SIG-M5 treated with dmso at 0.1 percent for 504 hours (cell line): ENCODE results near the gene EEF1A1.
"Not testable (repeated sequence)": the region's sequence is repeated elsewhere in the genome, so short reads cannot be mapped to it uniquely, and the experiment has no call there.

ENCODE experiments used
- DNase-seq: peaks from one replicate; lab custom pipeline; 2025; ENCODE audit not compliant: unreplicated experiment; lab: John Stamatoyannopoulos, UW

Gene EEF1A1

DNA sequence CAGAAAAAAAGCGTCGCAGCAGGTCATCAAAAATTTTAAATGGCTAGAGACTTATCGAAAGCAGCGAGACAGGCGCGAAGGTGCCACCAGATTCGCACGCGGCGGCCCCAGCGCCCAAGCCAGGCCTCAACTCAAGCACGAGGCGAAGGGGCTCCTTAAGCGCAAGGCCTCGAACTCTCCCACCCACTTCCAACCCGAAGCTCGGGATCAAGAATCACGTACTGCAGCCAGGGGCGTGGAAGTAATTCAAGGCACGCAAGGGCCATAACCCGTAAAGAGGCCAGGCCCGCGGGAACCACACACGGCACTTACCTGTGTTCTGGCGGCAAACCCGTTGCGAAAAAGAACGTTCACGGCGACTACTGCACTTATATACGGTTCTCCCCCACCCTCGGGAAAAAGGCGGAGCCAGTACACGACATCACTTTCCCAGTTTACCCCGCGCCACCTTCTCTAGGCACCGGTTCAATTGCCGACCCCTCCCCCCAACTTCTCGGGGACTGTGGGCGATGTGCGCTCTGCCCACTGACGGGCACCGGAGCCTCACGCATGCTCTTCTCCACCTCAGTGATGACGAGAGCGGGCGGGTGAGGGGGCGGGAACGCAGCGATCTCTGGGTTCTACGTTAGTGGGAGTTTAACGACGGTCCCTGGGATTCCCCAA lies at the start of gene EEF1A1:
Gene EEF1A1, minus strand, starts transcription at position 345 of the 663 bp plus-strand sequence. CDS start 1,006 bp downstream, outside the sequence.
- DNase-seq = peak; percentile 99

DNA sequence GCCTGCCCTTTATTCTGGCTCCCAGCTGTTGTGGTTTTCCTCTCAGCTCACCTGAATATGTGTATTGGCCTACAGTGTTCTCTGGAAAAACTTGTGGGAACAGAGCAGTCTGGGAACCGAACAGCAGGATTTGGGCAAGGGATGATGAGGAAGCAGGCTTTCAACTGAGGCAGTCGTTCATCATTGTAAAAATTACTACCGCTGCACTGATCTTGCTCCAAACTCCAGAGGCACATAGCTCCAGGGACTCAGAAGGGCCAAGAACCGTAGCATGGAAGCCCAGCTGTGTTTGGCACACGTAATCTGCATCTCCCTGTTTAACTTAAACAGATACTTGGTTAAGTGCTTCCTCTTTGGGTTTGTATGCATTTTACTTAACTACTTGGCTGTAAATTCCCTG lies 48.3 kb upstream of the EEF1A1 start:
- DNase-seq = no peak

DNA sequence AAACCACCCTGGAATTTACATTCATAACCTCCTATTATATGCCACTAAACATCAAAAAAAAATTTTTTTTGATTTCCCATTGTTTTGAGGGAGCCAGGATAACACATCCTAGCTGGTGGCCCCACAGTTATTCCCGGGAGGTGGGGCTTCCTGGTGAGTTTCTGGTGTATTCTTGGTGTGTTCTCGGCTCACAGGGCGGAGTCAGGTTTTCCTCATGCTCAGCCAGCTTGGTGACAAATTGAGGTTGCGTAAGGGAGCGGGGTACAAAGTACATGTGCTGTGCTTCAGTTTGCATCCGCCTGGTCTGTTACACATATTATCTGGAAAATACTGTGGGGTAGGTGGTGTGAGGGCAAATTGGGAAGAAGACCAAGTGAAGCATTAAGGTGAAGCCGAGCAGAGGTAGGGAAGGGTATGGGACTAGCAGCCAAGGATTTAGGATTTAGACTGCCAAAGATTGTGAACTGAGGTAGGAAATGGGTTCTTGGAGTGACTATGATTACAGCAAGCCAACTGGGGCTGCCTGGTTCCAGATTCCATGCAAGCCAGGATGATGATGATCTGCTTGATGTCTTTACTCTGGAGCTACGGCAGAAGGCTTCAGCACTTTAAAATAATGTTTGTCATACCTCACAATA lies 46.2 kb upstream of the EEF1A1 start:
- DNase-seq = peak; percentile 88

DNA sequence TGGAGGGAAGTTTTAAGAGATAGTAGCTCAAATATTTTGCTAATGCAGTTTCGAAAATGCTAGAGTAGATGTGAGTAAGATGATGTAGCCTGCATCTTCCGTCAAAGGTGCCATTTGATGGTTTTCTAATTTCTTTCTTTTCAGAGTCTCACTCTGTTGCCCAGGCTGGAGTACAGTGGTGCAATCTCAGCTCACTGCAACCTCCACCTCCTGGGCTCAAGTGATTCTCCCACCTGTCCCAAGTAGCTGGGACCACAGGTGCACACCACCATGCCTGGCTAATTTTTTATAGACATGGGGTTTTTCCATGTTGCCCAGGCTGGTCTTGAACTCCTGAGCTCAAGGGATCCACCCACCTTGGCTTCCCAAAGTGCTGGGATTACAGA lies 45.6 kb upstream of the EEF1A1 start:
- not testable (repeated sequence) for DNase-seq

DNA sequence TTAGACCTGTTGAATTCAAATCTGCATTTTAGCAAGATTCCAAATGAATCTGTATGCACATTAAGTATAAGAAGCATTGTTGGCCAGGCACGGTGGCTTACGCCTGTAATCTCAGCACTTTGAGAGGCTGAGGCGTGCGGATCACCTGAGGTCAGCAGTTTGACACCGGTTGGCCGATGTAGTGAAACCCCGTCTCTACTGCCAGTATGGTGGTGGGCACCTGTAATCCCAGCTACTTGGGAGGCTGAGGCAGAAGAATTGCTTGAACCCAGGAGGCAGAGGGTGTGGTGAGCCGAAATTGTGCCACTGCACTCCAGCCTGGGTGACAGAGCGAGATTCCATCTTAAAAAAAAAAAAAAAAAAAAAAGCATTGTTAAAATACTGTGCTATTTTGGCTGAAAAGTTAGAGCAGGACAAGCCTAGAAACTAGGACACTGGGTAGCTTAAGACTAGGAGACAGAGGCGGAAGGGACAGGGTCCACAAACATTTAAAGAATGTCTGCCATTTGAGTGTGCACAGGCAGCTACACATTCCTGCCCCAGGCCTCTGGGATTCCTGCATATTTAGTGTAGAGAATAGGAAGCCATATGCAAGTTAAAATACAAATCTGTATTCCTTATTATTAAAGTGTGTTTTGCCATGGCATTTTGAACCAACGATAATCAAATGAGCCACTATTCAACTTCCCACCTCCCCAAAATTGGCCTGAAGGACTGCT lies 45.1 kb upstream of the EEF1A1 start:
- no peak for DNase-seq

DNA sequence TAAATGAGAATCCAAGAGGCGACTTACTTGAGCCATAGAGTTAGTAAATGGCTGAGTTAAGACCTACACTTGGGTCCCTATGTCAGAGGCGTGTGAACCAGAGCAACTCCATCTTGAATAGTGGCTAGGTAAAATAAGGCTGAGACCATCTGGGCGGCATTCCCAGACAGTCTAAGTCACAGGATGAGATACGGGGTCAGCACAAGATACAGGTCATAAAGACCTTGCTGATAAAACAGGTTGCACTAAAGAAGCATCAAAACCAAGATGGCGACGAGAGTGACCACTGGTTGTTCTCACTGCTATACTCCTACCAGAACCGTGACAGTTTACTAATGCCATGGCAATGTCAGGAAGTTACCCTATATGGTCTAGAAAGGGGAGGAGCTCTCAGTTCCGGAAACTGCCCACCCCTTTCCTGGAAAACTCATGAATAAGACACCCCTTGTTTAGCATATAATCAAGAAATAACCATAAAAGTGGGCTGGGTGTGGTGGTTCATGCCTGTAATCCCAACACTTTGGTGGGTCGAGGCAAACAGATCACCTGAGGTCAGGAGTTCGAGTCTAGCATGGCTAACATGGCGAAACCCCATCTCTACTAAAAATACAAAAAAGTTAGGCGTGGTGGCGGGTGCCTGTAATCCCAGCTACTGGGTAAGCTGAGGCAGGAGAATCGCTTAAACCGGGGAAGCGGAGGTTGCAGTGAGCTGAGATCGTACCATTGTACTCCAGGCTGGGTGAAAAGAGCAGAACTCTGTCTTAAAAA lies 43.9 kb upstream of the EEF1A1 start:
- DNase-seq = no peak

DNA sequence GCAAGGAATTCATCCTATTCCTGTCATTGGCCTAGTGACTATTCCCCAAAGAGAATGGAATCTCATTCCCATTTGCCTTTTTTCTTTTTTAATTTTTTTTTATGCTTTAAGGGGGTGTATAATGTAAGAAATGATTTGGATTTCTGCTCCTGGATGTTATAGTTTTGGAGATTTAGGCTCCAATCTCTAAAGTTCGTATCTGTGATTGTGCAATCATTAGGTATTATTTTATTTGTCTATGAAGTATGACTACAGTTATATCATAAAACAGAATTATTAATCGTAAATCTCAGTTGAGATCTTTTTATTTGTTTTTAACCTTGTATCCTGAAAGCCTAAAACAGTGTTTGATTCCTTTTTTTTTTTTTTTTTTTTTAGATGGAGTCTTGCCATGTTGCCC lies 41.7 kb upstream of the EEF1A1 start:
- DNase-seq = no peak

DNA sequence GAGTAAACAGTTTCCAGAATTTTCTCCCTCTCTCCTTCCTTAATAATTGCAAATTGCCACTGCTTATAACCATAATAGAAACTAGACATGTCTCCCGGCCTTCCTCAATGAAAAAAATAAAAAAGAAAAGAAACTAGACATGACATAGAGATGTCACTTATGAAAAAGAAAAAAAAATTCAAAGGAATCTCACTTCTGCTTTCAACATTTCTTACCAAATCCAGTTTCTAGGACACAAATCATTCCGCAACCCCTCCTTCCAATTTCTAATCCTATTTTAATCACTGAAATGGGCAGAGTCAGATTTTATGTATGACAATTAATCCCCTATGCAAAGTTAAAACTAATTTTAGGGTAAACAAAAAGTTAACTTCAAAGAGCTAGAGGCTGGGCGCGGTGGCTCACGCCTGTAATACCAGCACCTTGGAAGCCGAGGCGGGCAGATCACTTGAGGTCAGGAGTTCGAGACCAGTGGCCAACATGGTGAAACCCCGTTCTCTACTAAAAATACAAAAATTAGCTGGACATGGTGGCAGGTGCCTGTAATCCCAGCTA lies 40.1 kb upstream of the EEF1A1 start:
- no peak for DNase-seq

DNA sequence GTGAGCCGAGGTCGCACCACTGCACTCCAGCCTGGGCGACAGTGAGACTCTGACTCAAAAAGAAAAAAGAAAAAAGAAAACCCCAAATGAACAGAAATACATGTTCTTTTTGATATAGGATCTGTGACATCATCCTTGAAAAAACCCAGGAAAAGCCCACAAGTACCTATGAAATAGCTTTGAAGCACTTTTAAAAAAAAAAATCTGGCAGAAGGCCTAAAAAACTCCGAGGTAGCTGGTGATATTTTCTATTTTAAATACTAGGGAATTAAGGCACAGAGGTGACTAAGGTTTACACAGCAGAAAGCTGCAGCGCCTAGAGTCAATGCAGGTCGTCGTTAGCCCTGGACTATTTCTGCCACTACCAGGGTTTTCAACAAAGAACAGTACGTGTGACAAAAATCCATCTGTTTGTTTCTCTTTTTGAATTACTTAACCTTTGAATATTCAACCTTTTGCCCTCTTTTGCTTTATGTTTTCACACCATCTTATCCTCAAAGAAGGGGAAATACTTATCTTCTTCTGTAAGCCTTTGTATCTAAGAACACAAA lies 39.4 kb upstream of the EEF1A1 start:
- no peak for DNase-seq

DNA sequence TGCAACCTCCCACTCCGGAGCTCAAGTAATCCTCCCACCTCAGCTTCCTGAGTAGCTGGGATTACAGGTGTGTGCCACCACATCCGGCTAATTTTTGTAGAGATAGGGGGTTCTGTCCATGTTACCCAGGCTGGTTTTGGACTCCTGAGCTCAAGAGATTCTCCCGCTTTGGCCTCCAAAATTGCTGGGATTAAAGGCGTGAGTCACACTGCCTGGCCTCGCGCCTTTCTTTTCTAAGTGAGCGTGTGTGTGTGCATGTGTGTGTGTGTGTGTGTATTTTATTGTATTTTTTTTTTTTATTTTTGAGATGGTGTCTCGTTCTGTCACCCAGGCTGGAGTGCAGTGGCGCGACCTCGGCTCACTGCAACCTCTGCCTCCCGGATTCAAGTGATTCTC lies 38.6 kb upstream of the EEF1A1 start:
- not testable (repeated sequence) for DNase-seq

DNA sequence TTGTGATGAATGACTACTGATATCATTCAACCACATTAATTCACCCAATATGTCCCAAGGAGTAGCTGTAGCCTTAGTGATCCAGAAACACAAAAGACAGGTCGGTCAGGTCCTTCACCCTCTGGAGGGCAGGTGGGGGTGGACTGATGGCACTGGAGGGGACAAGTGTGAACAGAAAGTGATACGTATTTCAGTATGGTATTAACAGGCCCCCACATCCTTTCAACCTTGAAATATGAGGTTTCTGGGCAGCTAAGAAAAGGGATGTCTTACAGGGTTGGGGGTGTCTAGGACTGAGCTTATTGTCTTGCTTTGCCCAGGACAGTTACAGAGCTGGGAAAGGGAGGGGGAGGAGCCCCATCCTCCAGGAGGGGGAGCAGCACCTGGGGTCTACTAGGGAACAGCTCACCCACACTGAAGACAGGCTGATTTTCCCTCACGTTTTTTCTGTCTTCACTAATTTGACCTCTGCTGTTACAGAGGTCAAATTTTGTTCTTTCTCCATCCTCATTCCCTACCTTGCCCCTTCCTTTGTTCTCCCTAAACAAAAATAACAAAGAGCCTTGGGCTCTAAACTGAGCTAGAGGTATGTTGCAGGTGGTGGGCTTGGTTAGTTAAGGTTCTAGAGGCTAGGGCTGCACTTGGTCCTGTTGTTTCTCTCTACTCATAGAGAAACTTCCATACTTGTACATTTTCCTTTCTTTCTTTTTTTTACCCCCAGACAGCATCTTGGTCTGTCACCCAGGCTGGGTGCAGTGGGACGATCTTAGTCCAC lies 38.0 kb upstream of the EEF1A1 start:
- DNase-seq = no peak

DNA sequence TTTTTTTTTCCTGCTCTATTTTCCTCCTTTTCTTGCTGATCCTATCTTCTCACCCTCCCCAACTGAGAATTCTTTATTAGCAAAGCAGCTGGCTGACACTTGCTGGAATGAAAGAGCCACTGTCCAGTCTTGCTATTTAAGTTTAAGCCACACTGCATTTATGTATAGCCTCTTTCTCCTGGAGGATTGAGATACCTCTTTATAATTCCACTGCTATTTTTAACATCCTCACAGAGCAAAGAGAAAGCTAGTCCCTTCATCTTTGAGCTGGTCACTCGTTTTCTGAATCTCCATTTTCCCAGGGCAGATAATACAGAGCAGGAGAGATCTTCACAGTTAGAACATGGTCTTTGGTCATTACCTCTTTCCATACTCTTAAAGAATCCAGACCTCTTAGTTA lies 36.0 kb upstream of the EEF1A1 start:
- no peak for DNase-seq

DNA sequence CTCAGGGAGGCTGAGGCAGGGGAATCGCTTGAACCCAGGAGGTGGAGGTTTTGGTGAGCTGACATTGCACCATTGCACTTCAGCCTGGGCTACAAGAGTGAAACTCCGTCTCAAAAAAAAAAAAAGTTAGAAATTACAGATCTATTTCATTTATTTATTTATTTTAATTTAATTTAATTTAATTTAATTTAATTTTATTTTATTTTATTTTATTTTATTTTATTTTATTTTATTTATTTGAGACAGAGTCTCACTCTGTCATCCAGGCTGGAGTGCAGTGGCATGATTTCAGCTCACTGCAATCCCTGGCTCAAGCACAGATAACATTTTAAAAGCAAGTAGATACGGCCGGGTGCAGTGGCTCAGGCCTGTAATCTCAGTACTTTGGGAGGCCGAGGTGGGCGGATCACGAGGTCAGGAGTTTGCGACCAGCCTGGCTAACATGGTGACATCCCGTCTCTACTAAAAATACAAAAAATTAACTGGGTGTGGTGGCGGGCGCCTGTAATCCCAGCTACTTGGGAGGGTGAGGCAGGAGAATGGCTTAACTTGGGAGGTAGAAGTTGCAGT lies 34.6 kb upstream of the EEF1A1 start:
- not testable (repeated sequence) for DNase-seq

DNA sequence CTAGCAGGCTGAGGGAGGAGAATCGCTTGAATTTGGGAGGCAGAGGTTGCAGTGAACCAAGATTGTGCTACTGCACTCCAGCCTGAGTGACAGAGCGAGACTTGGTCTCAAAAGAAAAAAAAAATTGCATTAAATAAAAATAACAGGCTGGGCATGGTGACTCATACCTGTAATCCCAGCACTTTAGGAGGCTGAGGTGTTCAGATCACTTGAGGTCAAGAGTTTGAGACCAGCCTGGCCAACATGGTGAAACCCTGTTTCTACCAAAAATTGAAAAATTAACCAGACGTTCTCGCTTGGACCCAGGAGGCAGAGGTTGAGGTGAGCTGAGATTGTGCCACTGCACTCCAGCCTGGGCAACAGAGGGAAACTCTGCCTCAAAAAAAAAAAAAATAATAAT lies 30.3 kb upstream of the EEF1A1 start:
- DNase-seq = not testable (repeated sequence)

DNA sequence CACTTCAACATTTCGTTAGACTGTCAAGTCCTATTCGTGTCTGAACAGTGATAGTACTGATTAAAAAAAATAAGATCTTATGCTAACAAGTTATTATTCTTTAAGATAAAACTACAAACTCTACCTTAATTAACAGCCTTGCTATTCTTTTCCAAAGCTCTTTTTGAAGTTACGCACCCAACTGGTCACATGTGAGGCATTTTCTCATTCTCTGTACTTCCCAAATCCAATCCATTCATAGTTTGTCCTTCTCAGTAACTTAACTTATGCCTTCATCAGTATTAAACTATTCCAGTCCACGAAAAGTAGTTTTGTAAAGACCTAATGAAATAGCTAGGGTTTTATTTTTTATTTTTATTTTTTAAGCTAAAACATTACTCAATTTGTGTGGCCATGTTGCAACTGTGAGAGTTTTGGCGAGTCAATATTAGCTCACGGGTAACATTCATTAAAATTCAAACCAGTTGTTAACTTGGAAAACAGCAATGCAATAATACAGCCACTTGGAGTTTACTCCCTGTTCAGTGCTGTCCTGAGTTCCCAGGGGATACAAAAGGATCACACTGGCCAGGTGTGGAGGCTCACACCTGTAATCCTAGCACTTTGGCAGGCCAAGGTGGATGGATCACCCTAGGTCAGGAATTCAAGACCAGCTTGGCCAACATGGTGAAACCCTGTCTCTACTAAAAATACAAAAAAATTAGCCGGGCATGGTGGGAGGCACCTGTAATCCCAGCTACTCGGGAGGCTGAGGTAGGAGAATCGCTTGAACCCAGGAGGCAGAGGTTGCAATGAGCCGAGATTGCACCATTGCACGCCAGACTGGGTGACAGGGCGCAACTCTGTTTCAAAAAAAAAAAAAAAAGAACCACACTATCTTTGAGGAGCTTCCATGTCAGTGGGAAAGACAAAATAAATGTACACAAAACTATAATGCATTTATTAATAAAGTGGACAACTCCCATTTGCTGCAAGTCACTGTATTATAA lies 27.9 kb upstream of the EEF1A1 start:
- DNase-seq = no peak

DNA sequence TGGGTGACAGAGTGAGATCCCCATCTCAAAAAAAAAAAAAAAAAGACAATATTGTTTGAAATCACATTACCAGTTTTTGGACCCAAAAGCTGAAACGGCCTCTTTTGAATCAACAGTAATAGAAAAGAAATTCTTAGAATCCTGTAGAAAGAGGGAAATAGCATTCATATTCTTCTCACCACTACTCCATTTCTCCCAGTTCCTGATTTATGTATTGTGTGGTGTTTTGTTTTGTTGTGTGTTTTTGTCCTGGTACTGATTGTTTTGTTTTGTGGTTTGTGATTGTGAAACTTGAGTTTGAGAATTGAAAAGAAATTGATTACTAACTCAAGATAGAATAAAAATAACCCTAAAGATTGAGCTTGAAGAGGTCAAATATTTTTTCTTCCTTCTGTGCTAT lies 26.2 kb upstream of the EEF1A1 start:
- no peak for DNase-seq

DNA sequence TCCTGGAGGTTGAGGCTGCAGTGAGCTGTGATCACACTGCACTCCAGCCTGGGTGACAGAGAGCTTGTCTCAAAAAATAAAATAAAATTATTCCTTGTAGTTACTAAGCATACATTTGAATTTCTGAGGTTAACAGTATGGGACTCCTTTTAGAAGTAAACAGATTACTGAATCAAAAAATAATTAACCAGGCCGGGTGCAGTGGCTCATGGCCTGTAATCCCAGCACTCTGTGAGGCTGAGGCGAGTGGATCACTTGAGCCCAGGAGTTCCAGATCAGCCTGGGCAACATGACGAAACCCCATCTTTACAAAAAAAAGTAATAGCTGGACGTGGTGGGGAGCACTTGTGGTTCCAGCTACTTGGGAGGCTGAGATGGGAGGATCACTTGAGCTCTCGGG lies 22.1 kb upstream of the EEF1A1 start:
- DNase-seq = no peak

DNA sequence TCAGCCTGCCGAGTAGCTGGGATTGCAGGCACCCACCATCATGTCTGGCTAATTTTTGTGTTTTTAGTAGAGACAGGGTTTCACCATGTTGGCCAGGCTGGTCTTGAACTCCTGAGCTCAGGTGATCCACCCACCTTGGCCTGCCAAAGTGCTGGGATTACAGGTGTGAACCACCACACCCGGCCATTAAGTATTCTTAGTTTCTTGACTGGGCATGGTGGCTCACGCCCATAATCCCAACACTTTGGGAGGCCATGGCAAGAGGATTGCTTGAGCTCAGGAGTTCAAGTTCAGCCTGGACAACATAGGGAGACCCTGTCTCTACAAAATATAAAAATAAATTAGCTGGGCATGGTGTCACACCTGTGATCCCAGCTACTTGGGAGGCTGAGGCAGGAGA lies 21.6 kb upstream of the EEF1A1 start:
- not testable (repeated sequence) for DNase-seq
